NCI-H2227 treated with DMSO at 0.1 percent for 48 hours (cell line): ENCODE measurements around the gene SORCS2.

Experiments used
- DNase-seq: peaks from one replicate; lab custom pipeline; 2025; lab: John Stamatoyannopoulos, UW

The SORCS2 gene

GRCh38 chr4:7429069-7429416, 236.7 kb downstream of the SORCS2 start:
- DNase-seq = no peak

- DNase-seq = no peak
These were observed 237.3 kb downstream of the SORCS2 start for GRCh38 chr4:7429601-7430078.

- DNase-seq = no peak
These were observed 238.1 kb downstream of the SORCS2 start for GRCh38 chr4:7430368-7430964.

GRCh38 chr4:7430965-7431695, 238.8 kb downstream of the SORCS2 start:
- no peak for DNase-seq

- no peak for DNase-seq
These were observed 239.6 kb downstream of the SORCS2 start for GRCh38 chr4:7431696-7432530.

- DNase-seq = no peak
These were observed 240.4 kb downstream of the SORCS2 start for GRCh38 chr4:7432531-7433375.

GRCh38 chr4:7433376-7434140, 241.2 kb downstream of the SORCS2 start:
- DNase-seq = no peak

GRCh38 chr4:7434141-7434765, 241.9 kb downstream of the SORCS2 start:
- DNase-seq = no peak

- DNase-seq = no peak
These were observed 242.4 kb downstream of the SORCS2 start, which contains the start of gene PSAPL1 for GRCh38 chr4:7434766-7435150. PSAPL1 (minus strand) TSS chr4:7434930; CDS start chr4:7434879, 51 bp downstream.

- no peak for DNase-seq
These were observed 243.2 kb downstream of the SORCS2 start for GRCh38 chr4:7435471-7436061.

- DNase-seq = no peak
These were observed 243.9 kb downstream of the SORCS2 start for GRCh38 chr4:7436256-7436655.

- DNase-seq = no peak
These were observed 247.4 kb downstream of the SORCS2 start for GRCh38 chr4:7439699-7440098.

- DNase-seq = no peak
These were observed 248.9 kb downstream of the SORCS2 start for GRCh38 chr4:7441201-7441600.

- DNase-seq = no peak
These were observed 250.3 kb downstream of the SORCS2 start for GRCh38 chr4:7442574-7443162.

- DNase-seq = no peak
These were observed 252.0 kb downstream of the SORCS2 start for GRCh38 chr4:7444314-7444713.

GRCh38 chr4:7444731-7445130, 252.4 kb downstream of the SORCS2 start:
- no peak for DNase-seq

- DNase-seq = no peak
These were observed 254.9 kb downstream of the SORCS2 start for GRCh38 chr4:7447236-7447635.

- DNase-seq = no peak
These were observed 255.7 kb downstream of the SORCS2 start for GRCh38 chr4:7448036-7448435.

- DNase-seq = no peak
These were observed 258.6 kb downstream of the SORCS2 start for GRCh38 chr4:7450775-7451433.
